ENCODE data around the gene CDYL2.

Gene CDYL2

GRCh38 chr16:80599466-80599865, 204.9 kb downstream of the CDYL2 start:
- Histone ChIP-seq H3K9ac (ENCODE audit: low read depth in 1 of 2, low read length in 2 of 2) (no peak overlapping the region), H3K27me3 (ENCODE audit: control insufficient read depth in 2 of 2, insufficient read depth in 2 of 2, low read length in 2 of 2) (no peaks in the 10 kb centered on the region), H3K4me3 (ENCODE audit: low read length in 2 of 2) (no peak overlapping the region), H3K27ac (ENCODE audit: low read depth in 2 of 2, low read length in 2 of 2) (no peak overlapping the region), H3K4me1 (ENCODE audit: control insufficient read depth in 2 of 2, insufficient read depth in 2 of 2, low read length in 2 of 2) (no peaks in the 10 kb centered on the region), H3K9me3 (ENCODE audit: control insufficient read depth in 2 of 2, low read length in 2 of 2) (no peaks in the 10 kb centered on the region), H3K36me3 (ENCODE audit: control insufficient read depth in 2 of 2, insufficient read depth in 2 of 2, low read length in 2 of 2) (no peaks in the 10 kb centered on the region)

DNA sequence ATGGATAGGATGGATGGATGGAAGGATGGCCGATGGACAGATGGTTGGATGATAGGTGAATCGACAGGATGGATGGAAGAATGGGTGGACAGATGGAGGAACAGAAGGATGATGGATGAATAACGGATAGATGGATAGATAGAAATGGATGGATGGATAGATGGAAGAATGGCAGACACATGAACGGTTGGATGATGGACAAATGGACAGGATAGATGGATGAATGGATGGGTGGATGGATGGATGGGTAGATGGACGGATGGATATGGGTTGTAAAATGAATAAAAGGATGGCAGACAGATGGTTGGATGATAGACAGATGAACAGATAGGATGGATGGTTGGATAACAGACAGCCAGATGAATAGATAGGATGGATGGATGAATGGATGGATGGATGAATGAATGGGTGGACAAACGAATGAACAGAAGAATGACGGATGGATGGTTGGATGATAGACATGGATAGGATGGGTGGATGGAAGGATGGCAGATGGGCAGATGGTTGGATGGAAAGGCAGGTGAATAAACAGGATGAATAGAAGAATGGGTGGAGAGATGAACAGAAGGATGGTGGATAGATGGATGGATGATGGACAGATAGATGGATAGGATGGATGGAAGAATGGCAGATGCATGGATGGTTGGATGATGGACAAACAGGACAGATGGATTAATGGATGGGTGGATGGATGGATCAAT, 207.7 kb downstream of the CDYL2 start:
- Histone ChIP-seq H3K4me3 (ENCODE audit: low read length in 2 of 2) (no peak overlapping the region), H3K4me1 (ENCODE audit: control insufficient read depth in 2 of 2, insufficient read depth in 2 of 2, low read length in 2 of 2) (no peaks in the 10 kb centered on the region), H3K9ac (ENCODE audit: low read depth in 1 of 2, low read length in 2 of 2) (no peak overlapping the region), H3K36me3 (ENCODE audit: control insufficient read depth in 2 of 2, insufficient read depth in 2 of 2, low read length in 2 of 2) (no peaks in the 10 kb centered on the region), H3K27me3 (ENCODE audit: control insufficient read depth in 2 of 2, insufficient read depth in 2 of 2, low read length in 2 of 2) (no peaks in the 10 kb centered on the region), H3K9me3 (ENCODE audit: control insufficient read depth in 2 of 2, low read length in 2 of 2) (no peaks in the 10 kb centered on the region), H3K27ac (ENCODE audit: low read depth in 2 of 2, low read length in 2 of 2) (no peak overlapping the region)

DNA sequence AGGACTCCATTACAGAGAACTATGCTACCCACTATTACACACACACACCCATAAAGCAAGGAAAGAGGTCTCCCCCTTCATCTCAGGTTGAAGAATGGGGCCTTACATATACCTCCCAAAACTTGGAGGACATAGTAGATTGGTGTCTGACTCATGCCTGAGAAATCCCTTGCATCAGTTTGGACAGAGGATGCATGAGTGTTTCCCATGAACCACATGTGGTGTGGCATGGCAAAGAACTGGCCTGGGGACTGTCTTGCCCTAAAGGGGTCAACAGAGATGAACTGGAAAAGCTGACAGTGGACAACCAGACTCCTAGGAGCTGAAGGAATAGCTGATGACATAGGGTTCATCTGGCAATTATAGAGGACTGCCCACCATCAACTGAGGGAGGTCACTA, 209.6 kb downstream of the CDYL2 start:
- Histone ChIP-seq H3K36me3 (ENCODE audit: control insufficient read depth in 2 of 2, insufficient read depth in 2 of 2, low read length in 2 of 2) (no peaks in the 10 kb centered on the region), H3K27ac (ENCODE audit: low read depth in 2 of 2, low read length in 2 of 2) (no peak overlapping the region), H3K4me3 (ENCODE audit: low read length in 2 of 2) (no peak overlapping the region), H3K27me3 (ENCODE audit: control insufficient read depth in 2 of 2, insufficient read depth in 2 of 2, low read length in 2 of 2) (no peaks in the 10 kb centered on the region), H3K4me1 (ENCODE audit: control insufficient read depth in 2 of 2, insufficient read depth in 2 of 2, low read length in 2 of 2) (no peaks in the 10 kb centered on the region), H3K9me3 (ENCODE audit: control insufficient read depth in 2 of 2, low read length in 2 of 2) (no peaks in the 10 kb centered on the region), H3K9ac (ENCODE audit: low read depth in 1 of 2, low read length in 2 of 2) (no peak overlapping the region)

DNA sequence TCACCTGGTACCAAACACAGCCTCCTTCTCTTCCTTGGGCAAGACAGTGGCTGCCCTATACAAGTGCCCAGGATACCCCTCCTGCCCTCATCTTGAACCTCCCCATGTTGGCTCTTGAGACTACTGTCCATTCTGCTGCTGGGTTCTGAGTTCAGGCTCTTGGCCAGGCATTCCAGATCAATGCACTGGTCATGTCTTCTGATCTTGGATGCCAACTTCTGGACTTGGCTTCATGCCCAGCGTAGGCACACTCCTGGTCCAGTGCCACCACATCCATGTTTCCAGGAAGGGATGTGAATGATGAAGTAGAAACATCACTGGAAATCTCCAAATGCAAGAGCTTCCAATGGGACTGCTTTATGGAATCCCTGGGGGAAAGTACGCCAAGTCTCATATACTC, 212.1 kb downstream of the CDYL2 start:
- H3K4me1 ChIP-seq (ENCODE audit: control insufficient read depth in 2 of 2, insufficient read depth in 2 of 2, low read length in 2 of 2): no peaks in the 10 kb centered on the region
- no peak overlapping the region for H3K4me3 ChIP-seq (ENCODE audit: low read length in 2 of 2)
- H3K9ac ChIP-seq (ENCODE audit: low read depth in 1 of 2, low read length in 2 of 2): no peak overlapping the region

GRCh38 chr16:80591071-80591915, 213.1 kb downstream of the CDYL2 start:
- no peaks in the 10 kb centered on the region for H3K9me3 ChIP-seq (ENCODE audit: control insufficient read depth in 2 of 2, low read length in 2 of 2)
- H3K27me3 ChIP-seq (ENCODE audit: control insufficient read depth in 2 of 2, insufficient read depth in 2 of 2, low read length in 2 of 2): no peaks in the 10 kb centered on the region
- no peak overlapping the region for H3K9ac ChIP-seq (ENCODE audit: low read depth in 1 of 2, low read length in 2 of 2)
- H3K4me3 ChIP-seq (ENCODE audit: low read length in 2 of 2): no peak overlapping the region
- no peak overlapping the region for H3K27ac ChIP-seq (ENCODE audit: low read depth in 2 of 2, low read length in 2 of 2)
- H3K4me1 ChIP-seq (ENCODE audit: control insufficient read depth in 2 of 2, insufficient read depth in 2 of 2, low read length in 2 of 2): no peaks in the 10 kb centered on the region
- H3K36me3 ChIP-seq (ENCODE audit: control insufficient read depth in 2 of 2, insufficient read depth in 2 of 2, low read length in 2 of 2): no peaks in the 10 kb centered on the region

More for the DNA sequence above, 212.1 kb downstream of the CDYL2 start:
- Histone ChIP-seq H3K36me3 (ENCODE audit: control insufficient read depth in 2 of 2, insufficient read depth in 2 of 2, low read length in 2 of 2) (no peaks in the 10 kb centered on the region), H3K27me3 (ENCODE audit: control insufficient read depth in 2 of 2, insufficient read depth in 2 of 2, low read length in 2 of 2) (no peaks in the 10 kb centered on the region), H3K9me3 (ENCODE audit: control insufficient read depth in 2 of 2, low read length in 2 of 2) (no peaks in the 10 kb centered on the region), H3K27ac (ENCODE audit: low read depth in 2 of 2, low read length in 2 of 2) (no peak overlapping the region)

- Histone ChIP-seq H3K27ac (ENCODE audit: low read depth in 2 of 2, low read length in 2 of 2) (no peak overlapping the region), H3K9me3 (ENCODE audit: control insufficient read depth in 2 of 2, low read length in 2 of 2) (no peaks in the 10 kb centered on the region), H3K4me3 (ENCODE audit: low read length in 2 of 2) (no peak overlapping the region), H3K4me1 (ENCODE audit: control insufficient read depth in 2 of 2, insufficient read depth in 2 of 2, low read length in 2 of 2) (no peaks in the 10 kb centered on the region), H3K9ac (ENCODE audit: low read depth in 1 of 2, low read length in 2 of 2) (no peak overlapping the region), H3K27me3 (ENCODE audit: control insufficient read depth in 2 of 2, insufficient read depth in 2 of 2, low read length in 2 of 2) (no peaks in the 10 kb centered on the region), H3K36me3 (ENCODE audit: control insufficient read depth in 2 of 2, insufficient read depth in 2 of 2, low read length in 2 of 2) (no peaks in the 10 kb centered on the region)
Measured at GRCh38 chr16:80587071-80587470, 217.3 kb downstream of the CDYL2 start.

DNA sequence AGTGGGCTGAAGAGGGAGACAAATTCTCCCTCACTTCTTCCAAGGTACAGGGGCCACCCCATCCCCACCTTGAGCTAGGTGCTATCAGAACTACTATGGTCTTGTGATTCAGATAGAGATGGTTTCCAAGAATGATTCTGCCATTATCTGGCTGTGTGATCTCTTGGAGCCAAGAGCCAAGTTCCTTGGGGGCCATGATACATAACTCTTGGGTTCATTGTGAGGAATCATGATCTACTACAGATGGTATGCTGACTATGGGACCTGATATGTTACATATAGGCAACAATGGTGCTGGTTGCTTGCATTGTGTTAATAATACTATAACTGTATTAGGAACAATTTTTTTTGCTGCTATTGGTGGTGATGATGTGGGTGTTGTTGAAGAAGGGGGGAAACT, 217.9 kb downstream of the CDYL2 start:
- no peaks in the 10 kb centered on the region for H3K9me3 ChIP-seq (ENCODE audit: control insufficient read depth in 2 of 2, low read length in 2 of 2)
- H3K27ac ChIP-seq (ENCODE audit: low read depth in 2 of 2, low read length in 2 of 2): no peak overlapping the region
- no peaks in the 10 kb centered on the region for H3K4me1 ChIP-seq (ENCODE audit: control insufficient read depth in 2 of 2, insufficient read depth in 2 of 2, low read length in 2 of 2)
- H3K9ac ChIP-seq (ENCODE audit: low read depth in 1 of 2, low read length in 2 of 2): no peak overlapping the region
- no peaks in the 10 kb centered on the region for H3K36me3 ChIP-seq (ENCODE audit: control insufficient read depth in 2 of 2, insufficient read depth in 2 of 2, low read length in 2 of 2)
- H3K4me3 ChIP-seq (ENCODE audit: low read length in 2 of 2): no peak overlapping the region
- no peaks in the 10 kb centered on the region for H3K27me3 ChIP-seq (ENCODE audit: control insufficient read depth in 2 of 2, insufficient read depth in 2 of 2, low read length in 2 of 2)

- Histone ChIP-seq H3K36me3 (ENCODE audit: control insufficient read depth in 2 of 2, insufficient read depth in 2 of 2, low read length in 2 of 2) (no peaks in the 10 kb centered on the region), H3K9ac (ENCODE audit: low read depth in 1 of 2, low read length in 2 of 2) (no peak overlapping the region), H3K4me3 (ENCODE audit: low read length in 2 of 2) (no peak overlapping the region), H3K27me3 (ENCODE audit: control insufficient read depth in 2 of 2, insufficient read depth in 2 of 2, low read length in 2 of 2) (no peaks in the 10 kb centered on the region), H3K9me3 (ENCODE audit: control insufficient read depth in 2 of 2, low read length in 2 of 2) (no peaks in the 10 kb centered on the region), H3K4me1 (ENCODE audit: control insufficient read depth in 2 of 2, insufficient read depth in 2 of 2, low read length in 2 of 2) (no peaks in the 10 kb centered on the region), H3K27ac (ENCODE audit: low read depth in 2 of 2, low read length in 2 of 2) (no peak overlapping the region)
Measured at GRCh38 chr16:80585764-80586163, 218.6 kb downstream of the CDYL2 start.

- no peaks in the 10 kb centered on the region for H3K4me1 ChIP-seq (ENCODE audit: control insufficient read depth in 2 of 2, insufficient read depth in 2 of 2, low read length in 2 of 2)
- H3K9ac ChIP-seq (ENCODE audit: low read depth in 1 of 2, low read length in 2 of 2): no peak overlapping the region
- H3K27ac ChIP-seq (ENCODE audit: low read depth in 2 of 2, low read length in 2 of 2): no peak overlapping the region
Measured at GRCh38 chr16:80583466-80583865, 220.9 kb downstream of the CDYL2 start.

GRCh38 chr16:80580109-80580832, 224.1 kb downstream of the CDYL2 start:
- Histone ChIP-seq H3K9ac (ENCODE audit: low read depth in 1 of 2, low read length in 2 of 2) (no peak overlapping the region), H3K9me3 (ENCODE audit: control insufficient read depth in 2 of 2, low read length in 2 of 2) (peaks cover 0 to 3% of the 10 kb centered on the region in 2 donors), H3K27me3 (ENCODE audit: control insufficient read depth in 2 of 2, insufficient read depth in 2 of 2, low read length in 2 of 2) (no peaks in the 10 kb centered on the region), H3K27ac (ENCODE audit: low read depth in 2 of 2, low read length in 2 of 2) (no peak overlapping the region), H3K4me3 (ENCODE audit: low read length in 2 of 2) (no peak overlapping the region), H3K36me3 (ENCODE audit: control insufficient read depth in 2 of 2, insufficient read depth in 2 of 2, low read length in 2 of 2) (no peaks in the 10 kb centered on the region), H3K4me1 (ENCODE audit: control insufficient read depth in 2 of 2, insufficient read depth in 2 of 2, low read length in 2 of 2) (no peaks in the 10 kb centered on the region)

More at GRCh38 chr16:80583466-80583865, 220.9 kb downstream of the CDYL2 start:
- H3K36me3 ChIP-seq (ENCODE audit: control insufficient read depth in 2 of 2, insufficient read depth in 2 of 2, low read length in 2 of 2): no peaks in the 10 kb centered on the region
- H3K4me3 ChIP-seq (ENCODE audit: low read length in 2 of 2): no peak overlapping the region
- no peaks in the 10 kb centered on the region for H3K9me3 ChIP-seq (ENCODE audit: control insufficient read depth in 2 of 2, low read length in 2 of 2)
- H3K27me3 ChIP-seq (ENCODE audit: control insufficient read depth in 2 of 2, insufficient read depth in 2 of 2, low read length in 2 of 2): no peaks in the 10 kb centered on the region

Measured in mucosa of rectum (tissue), 2 donors.